Endothelial cell of coronary artery (primary cell): Measurements from ENCODE around the gene BEND3. TPM values are rescaled to one million over a fixed set of nuclear protein-coding genes. Genes with fewer than 3 reads are reported as not detected.

ENCODE experiments used
- total RNA-seq: library from RNA; depleted of rRNA; stranded (reverse); fragments of >200 nt; gene quantifications from 2 replicates; pipeline ENCODE4 v1.2.3, GENCODE V29; 2014

Gene BEND3
- 2.9 and 3.7 TPM in 2 replicates for total RNA-seq

DNA sequence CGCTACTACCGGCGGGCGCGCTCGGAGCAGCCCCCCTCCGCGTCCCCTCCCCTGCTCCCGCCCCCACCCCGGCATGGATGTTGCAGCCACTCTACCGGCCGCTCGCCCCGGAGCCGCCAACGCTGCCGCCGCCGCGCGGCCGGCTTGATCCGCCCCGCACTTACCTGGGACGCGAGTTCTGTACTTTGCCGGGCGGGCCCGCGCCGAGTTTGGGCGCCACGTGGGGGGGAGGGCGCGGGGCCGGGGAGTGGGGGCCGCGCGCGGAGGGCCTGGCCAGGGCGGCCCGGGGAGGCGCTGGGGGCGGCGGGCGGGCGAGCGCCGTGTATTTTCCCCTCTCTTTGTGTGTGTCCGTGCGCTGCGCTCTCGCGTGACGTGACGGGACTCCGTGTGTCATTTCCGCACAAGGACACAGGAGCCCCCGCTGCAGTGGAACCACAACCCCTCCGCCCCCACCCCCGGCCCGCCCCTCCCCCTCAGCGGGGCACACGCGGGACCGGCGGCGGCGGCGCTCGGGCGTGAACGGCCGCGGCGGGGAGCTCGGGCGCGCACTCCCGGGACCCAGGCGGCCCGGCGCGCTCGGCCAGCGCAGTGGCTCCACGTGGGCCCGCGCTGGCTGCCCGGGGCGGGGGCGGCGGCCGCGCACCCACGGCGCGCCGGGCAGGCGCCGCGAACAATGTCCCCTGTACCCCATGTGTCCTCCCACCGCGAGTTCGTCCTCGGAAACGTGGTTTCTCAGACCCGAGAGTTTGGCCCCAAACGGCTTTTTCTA lies at the start of gene BEND3:
BEND3 (minus strand) TSS at position 590 of the 769 bp plus-strand sequence. CDS start 16,230 bp downstream, outside the sequence.

Other genes with a start within 250 kb of the BEND3 start
- 0.38 and 2.7 TPM in 2 replicates for gene CD24, start 140.8 kb downstream of the BEND3 start, total RNA-seq
- 11.3 and 11.8 TPM in 2 replicates for gene MTRES1, start 87.3 kb downstream of the BEND3 start, total RNA-seq